ENCODE measurements around the gene SLC1A7.

The SLC1A7 gene

DNA sequence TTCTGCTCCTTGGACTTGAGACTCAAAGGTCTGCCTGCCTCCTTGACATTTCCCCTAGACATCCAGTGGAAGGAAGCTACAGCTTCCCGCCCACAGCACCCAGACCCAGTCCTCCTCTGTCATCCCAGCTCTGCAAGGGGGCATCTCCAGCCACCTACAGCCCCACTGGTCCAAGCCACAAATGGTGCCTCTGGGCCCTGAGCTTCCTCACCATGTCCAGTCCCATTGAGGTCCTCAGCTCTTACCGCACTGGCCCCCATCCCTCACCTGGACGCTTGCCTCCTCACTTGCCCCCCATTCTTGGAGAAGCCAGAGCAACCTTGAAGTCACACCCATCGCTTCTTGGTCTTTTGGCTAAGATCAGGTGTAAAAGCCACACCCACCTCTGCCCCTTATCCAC is 67.2 kb downstream of the SLC1A7 start:
- no peak for DNase-seq

DNA sequence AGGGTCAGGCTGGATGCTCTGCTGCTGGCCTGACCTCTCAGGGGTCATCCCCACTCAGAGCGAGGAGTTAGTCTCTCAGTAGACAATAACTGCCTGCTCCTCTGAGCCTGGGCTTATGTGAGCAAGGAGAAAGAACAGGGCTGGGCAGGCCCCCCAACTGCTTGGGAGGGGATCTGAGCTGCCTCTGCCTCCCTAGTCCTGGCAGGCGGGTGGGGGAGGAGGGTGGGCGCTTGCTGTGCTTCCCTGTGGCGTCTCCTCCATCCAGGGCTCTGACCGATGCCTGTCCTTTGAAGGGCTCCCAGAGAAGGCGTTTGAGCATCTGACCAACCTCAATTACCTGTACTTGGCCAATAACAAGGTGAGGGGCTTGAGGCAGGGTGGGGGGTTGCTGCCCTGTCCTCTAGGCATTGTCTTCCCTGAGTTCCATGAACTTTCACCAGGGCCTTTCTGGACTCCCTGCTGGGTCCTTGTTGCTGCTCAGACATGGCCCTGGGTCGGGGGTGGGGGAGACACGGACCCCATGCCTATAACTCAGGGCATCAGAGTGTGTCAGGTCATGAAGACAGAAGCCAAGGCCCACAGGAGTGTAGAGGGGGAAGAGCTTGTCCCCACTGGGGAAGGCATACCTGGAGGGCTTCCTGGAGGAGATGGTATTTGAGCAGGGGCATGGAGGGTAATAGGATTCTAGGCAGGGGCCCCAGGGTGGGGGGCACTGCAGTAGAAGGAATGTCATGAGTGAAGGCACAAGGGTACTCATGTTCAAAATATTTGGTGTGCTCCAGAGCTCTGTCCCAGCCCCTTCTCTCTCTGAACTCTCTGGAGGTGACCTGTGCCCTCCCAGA is 67.9 kb downstream of the SLC1A7 start:
- DNase-seq: no peak

DNA sequence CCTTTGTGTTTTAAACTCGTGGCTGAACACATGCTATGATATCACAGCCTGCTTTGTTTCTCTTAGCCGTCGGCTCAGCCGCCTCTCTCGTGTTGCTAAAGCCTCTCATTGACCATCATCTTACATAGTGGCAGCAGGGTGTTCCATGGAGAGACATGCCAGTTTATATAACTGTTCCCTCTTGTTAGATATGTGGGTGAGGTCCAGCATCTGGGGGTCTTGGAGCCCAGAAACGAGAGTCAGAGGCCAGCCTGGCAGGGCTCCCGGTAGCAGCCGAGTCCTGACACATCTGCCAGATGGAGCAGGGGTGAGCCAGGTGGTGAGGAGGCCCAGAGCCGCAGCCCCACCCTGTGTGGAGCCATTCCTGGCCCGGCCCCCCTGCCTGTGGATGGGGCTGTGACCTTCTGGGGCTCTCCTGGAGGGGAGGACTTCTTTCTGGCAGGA is 68.5 kb downstream of the SLC1A7 start:
- no peak for DNase-seq

DNA sequence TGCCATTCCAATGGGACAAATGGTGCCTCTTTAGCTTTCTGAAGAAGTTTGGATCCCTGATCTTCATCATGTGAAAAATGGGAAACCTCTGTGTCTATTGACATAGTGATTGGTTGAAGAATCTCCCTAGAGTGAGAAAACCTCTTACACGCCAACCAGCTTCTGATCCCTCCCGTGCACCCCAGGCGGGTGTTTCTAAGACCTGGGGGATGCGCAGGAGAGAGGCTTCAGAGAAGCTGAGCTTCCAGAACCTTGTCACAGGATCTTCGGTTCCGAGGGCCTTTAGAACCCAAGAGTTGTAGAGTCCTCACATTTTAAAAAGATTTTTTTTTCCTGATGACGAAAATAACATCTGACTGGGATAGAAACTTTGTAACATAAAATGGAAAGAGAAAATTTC is 69.2 kb downstream of the SLC1A7 start:
- no peak for DNase-seq

DNA sequence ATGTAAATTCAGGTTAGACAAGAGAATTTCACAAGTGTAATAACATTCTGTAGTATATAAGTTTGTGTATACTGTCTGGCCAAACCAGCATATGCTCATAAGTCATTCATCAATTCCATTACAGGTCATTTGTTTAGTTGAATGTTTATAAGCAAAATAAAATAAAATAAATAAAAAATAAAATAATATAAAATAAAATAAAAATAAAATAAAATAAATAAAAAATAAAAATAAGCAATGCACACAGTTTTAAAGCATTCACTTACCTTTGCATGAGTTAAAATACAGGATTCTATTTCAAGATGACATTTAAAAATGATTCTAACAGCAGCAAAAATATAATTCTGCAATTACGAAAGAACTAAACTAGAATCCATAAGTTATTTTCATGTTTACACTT is 70.5 kb downstream of the SLC1A7 start:
- no peak for DNase-seq

DNA sequence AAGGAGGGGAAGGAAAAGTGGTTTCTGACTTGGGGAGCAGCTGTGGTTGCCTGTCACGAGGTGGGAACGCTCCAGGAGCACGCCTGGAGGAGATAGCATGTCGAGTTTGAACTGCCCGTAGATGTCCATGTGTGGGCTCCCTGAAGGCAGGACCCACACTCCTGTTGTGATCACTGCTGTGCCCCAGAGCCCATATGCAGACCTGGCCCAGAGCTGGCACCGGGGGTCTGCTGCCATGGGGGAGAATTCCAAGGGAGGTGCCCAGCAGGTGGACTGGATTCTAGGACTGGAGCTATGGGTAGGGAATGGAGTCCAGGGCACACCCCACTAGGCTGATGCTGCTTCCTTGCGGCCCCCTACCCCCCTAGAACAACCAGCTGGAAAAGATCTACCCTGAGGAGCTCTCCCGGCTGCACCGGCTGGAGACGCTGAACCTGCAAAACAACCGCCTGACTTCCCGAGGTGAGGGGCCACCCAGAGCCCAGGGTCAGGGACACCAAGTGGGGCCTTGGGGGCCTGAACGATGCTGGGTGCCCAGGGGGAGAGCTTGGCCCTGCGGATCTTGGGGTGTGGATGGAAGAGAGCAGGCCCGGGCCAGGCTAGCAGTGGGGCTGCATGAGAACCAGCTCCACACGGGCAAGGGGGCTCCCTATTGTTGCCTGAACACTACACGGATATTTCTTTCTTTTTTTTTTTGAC is 71.1 kb downstream of the SLC1A7 start:
- no peak for DNase-seq

DNA sequence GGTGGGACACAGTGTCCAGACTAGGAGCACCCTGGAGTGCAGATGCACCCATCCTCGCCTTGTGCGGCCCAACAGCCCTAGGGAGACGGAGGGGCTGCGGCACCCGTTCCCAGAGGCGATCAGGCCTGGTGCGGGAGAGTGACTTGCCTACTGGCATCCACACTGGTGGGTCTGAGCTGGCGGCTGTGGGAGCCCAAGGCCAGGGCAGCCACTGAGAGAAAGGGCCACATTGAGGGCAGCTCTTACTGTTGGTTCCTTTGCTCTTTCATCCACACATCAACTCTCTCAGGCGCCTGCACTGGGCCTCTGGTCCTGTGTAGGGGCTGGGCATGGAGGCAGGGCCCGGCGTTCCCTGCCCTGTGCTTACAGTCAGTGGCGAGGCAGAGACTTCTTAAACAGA is 71.8 kb downstream of the SLC1A7 start:
- no peak for DNase-seq

DNA sequence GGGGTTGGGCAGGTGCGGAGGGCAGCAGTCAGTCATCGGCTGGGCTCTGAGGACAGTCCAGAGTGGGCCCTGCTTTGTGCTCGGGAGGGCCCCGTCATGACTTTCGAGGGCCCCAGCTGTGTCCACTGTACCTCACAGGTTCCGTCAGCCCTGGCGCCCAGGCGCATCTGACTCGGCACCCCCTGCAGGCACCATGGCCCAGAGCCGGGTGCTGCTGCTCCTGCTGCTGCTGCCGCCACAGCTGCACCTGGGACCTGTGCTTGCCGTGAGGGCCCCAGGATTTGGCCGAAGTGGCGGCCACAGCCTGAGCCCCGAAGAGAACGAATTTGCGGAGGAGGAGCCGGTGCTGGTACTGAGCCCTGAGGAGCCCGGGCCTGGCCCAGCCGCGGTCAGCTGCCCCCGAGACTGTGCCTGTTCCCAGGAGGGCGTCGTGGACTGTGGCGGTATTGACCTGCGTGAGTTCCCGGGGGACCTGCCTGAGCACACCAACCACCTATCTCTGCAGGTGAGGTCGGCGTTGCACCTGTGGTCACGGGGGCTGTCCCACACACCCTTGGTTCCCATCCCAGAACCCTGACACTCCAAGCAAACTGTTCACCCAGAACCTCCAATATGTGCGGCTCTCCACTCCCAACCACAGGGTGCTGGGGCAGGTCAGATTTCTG is 72.6 kb downstream of the SLC1A7 start:
- no peak for DNase-seq

DNA sequence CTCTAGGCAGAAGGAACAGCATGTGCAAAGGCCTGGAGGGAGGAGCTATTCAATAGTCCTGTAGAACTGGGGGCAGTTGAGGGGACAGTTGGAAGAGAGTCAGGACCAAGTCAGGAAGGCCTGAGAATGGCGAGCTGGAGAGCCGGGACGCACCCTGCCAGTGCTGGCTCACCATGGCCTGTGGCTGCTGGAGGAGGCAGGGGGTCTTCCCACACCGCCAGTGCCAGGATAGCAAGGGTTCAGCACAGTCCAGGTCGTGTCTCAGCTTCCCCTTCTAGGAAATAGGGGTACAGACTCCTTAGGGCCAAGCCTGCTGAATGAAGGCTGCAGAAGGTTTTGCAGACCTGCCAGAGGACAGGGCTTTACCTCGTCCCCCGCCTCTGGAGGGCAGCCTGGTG is 73.2 kb downstream of the SLC1A7 start:
- DNase-seq: no peak

DNA sequence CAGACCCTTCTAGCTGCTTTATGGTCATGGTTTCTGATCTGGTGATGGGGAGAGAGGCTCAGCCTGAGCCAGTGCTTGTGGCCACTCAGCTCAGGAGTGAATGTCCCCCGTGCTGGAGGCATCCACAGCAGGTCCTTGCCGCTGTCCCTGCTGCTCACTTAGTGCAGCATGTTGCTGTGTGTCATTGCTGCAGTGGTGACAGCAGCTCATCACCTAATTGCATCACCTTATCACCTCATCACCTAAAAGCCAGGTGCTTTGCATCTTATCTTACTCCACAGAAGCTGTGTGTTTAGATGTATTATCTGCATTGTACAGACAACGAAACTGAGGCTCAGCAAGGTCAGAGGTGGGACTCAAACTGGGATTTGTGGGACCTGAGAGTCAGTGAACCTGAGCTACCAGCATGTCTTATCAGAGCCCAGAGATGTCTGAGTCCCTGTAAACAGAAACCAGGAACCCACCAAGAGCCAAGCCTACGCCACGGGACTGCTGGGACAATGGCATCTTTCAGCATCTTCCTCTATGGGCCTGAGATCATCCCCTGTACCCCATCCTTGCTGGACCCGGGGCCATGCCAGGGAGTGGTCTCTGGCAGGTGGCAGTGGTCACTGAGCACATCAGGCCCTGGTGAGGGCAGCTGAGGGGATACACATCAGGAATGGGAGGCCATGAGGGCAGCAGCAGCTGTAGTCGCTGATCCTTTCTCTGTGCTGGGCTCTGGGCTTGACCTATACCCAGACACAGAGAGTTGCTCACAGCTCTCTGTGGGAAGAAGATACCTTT is 73.9 kb downstream of the SLC1A7 start:
- no peak for DNase-seq

DNA sequence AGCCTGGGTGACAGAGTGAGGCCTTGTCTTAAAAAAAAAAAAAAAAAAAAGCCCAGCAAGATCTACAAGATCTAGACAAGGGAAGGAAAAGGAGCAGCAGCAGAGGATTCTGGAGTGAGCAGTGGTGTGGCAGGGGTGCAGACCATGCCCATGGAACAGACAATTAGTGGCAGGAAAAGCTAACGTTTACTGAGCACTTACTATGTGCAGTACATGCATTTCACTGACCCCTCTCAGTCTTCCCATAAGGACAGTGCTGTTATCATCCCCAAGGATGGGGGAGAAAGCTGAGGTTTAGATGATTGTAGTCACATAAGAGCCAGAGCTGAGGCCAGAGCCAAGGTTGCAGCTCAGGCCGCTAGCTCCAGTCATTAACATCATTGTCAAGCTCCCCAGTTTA is 74.6 kb downstream of the SLC1A7 start:
- no peak for DNase-seq

DNA sequence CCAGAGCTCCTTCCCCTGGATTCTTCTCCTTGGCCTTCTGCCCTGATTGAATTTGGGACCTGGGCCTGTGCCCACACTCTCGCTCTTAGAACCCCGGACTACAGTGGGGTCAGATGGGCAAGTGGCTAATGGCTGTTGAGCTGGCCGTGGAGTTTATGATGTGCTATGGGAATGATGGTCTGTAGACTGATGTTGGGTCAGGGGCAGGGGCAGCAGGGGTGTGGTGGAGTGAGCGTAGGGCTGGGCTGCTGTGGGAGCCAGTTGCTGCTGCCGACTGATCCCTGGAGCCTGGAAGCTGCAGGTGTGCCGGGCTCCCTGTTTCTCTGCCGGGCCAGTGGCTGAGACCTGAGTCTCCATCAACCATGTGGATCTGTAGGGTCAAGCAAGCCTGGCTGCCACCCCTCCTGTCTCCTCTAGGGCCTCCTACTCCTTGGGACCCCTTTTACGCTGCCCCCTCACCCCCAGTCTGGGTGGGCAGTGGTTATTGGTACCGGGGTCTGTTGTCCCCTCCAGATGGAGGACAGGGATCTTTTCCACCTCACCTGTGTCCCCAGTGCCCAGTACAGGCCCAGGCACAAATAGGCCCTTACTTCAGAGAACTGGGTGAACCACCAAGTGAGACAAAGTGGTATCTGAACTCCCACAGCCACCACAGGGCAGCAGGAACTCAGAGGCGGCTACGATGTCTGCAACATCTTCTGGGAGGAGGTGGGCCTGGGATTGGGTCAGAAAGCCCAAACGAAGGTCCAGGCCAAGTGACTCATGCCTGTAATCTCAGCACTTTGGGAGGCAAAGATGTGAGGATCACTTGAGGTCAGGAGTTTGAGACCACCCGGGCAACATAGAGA is 75.3 kb downstream of the SLC1A7 start:
- no peak for DNase-seq

DNA sequence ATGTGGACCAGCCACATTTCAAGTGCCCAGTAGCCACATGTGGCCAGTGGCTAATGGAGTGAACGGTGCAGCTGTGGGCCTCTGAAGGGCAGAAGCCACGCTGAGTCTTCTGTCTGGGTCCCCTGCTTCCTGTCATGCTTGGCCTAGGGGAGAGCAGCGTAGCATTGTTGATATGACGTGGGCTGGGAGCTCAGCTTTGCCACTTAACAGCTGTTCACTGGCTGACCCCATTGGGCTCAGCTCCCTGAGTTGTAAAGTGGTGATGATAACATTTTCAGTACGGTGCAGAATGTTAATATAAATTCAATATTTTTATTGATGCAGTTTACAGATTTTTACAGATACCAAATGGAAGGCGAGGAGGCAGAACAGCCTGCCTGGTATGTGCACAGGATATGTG is 76.0 kb downstream of the SLC1A7 start:
- DNase-seq: no peak

DNA sequence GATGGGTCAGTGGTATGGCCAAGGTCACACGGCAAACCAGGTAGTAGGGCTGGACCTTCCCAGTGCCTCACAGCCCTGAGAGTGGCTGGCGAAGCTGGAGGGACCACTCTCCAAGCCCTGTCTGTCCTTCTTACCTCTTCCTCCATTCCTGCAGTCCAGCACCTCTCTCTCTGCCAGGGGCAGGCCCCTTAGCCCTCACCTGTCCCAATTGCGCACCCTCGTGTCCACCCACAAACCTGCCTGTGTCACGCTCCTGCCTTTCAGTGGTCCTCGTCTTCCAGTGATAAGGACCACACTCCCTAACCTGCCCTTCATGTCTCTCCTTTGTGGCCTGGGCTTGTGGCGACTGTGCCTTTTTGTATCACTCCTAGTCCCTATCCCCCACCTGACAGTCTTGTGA is 77.0 kb downstream of the SLC1A7 start:
- DNase-seq: no peak

DNA sequence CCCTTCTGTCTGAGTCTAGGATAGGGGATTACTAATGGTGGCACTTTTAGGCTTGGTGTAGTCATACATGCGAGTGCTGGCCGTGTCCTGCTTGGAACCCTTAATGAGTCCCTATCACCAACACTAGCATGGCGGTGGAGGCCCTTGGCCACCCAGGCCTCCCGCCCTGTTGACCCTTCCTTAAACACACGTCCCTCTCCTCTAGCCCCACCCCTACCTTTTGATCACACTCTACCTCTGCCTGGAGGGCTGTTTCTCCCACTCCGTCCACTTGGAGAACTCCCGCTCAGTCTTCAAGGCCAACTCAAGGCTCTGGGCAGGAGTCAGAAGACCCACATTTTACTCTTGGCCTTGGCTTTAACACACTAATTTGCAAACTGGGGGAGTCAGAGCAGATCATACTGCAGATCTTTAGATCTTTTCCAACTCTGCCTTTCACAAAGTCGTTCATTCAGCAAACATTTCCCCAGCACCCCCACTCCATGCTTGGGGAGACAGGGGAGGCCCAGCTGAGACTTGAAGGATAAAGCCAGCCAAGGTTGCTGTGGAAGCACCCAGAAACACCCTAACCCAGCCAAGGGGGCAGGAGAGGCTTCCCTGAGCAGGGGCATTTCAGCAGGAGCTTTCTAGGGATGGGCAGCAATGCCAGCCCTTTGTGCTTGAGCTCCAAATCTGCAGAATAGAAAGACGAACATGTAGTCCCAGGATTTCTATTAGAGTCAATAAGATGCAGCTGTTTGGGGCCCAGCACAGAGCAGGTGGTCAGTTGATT is 78.5 kb downstream of the SLC1A7 start:
- DNase-seq: no peak

DNA sequence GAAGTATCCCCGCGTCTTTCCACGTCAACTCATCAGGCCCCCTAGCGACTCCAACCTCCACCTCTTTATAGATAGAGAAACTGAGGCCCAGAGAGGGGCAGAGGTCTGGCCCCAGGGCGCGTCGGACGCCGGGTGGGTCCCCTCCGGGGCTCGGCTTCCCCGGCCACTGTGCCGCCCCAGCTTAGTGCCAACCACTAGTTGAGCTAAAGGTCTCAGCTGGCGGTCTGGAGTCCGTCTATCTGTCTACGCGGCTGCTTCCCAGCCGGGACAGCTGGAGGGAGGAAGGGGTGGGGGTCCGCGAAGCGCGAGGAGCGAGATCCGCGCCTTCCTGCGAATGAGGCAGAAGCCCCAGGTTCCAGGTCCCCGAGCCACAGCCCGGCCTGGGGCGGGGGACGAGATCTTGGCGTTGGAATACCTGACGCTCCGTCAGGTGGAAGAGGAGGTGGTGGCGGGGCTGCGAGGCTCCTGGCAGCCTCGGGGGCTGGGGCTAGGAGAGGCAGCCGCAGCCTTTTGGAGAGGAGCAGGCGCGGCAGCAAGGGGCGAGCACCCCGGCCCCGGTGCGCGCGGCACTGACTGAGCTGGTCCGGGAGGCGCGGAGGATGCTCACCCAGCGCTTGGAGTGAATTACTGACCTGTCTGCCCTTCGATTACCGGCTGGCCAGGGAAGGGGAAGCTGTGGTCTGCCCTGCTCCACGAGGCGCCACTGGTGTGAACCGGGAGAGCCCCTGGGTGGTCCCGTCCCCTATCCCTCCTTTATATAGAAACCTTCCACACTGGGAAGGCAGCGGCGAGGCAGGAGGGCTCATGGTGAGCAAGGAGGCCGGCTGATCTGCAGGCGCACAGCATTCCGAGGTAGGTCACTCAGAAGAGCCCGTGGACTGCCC is 79.5 kb downstream of the SLC1A7 start:
- DNase-seq: no peak

DNA sequence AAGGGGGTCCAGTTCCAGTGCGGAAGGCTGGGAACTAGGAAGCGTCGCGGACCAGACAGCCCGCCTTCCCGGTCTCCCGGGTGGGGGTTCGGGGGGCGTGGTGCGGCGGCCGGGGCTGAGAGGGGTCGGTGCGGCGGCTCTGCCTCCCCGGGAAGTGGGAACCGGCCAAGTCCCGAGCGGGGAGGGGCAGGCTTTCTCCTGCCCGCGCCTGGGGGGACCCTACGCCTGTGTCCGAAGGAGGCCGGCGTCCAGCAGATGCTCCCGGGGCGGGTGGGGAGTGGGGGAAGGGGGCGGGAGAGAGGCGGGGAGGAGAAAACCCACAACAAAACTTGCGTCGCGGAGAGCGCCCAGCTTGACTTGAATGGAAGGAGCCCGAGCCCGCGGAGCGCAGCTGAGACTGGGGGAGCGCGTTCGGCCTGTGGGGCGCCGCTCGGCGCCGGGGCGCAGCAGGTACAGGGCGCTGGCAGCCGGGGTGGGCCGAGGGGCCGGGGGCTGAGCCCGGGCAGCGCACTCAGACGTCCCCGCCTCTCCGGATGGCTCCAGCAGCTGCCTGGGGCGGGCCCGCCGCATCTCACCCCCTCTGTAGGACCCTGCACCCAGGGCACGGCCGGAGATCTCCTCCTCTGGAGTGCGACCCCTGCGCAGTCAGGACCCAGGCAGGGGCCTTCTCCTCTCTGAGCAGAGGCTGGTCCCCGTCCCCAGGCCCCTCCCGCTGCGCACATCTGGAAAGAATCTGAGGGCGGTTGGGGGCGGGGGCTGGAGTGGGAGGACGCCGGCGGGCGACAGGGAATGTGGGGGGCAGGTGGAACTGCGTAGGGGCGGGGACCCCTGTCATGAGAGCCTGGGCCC is 80.4 kb downstream of the SLC1A7 start, which contains the start of gene PODN:
Gene PODN, plus strand, starts transcription at position 355 of the 849 bp plus-strand sequence. CDS start 7,643 bp downstream, outside the sequence.
- no peak for DNase-seq

DNA sequence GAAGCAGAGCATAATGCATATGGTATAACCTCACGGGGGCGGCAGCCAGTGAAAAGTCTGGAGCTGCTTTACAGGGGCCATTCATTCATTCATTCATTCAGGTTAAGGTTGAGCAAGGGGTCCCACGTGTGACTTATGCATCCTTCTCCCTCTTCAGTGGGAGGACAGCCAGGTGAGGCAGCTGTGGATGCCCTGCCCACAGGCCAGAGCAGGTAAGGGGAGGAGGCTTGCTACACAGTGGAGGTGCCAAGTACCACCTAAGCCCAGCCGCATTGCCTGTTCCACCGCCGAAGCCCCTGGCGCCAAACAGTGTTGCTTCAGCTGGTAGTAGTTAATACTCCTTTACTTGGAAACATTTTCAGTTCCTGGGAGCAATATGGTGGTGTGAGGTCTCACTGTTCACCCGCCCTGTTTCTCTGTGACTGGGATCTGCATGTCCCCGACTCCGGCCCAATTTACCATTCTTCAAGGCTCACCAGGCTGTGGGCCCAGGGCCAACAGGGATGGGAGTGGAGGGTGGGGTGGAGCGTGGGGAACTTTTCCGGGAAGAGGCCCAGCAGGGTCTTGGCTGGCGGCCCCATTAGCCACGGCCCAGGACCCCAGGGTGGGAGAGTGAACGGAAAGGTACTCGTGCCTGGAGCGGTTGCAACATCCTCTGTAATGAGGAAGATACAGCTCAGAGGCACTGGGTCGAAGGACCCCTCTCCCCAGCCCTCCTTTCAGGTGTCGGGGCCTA is 81.1 kb downstream of the SLC1A7 start:
- no peak for DNase-seq
